Panc1 (cell line): Measurements from ENCODE around the gene ADORA1. TPM values are rescaled to one million over a fixed set of nuclear protein-coding genes. Genes with fewer than 3 reads are reported as not detected.

Experiments
- ATAC-seq: fragments of 200-7000 bp; cut with Tn5 transposase; 2 replicates; pipeline ENCODE4 v1.9.1; 2020; ENCODE audit warnings: mild to moderate bottlenecking, moderate library complexity
- BruUV-seq: library from RNA; stranded (reverse); fragments of 400-500 nt; replicated peaks from 2 replicates; lab custom pipeline; 2021; lab: Mats Ljungman, UMichigan
- CTCF ChIA-PET: fragments of 300-600 bp; sonication (Branson Sonifier 250); formaldehyde crosslinking; loops from one replicate; lab custom pipeline; 2022; ENCODE audit warnings: antibody characterized with exemption; lab: Charles Lee
- POLR2A ChIA-PET: fragments of 300-600 bp; sonication (Branson Sonifier 250); formaldehyde crosslinking; loops from one replicate; lab custom pipeline; 2022; ENCODE audit warnings: antibody characterized with exemption; lab: Charles Lee
- DNase-seq: peaks from one replicate; pipeline ENCODE4 v3.0.0-alpha.2; 2010; ENCODE audit warnings: low read depth, low spot score
- H3K27ac ChIP-seq: 2 replicates; pipeline ENCODE4 v1.5.1; 2011; ENCODE audit warnings: mild to moderate bottlenecking, low read length, inconsistent platforms
- H3K27me3 ChIP-seq: fragments of 200-500 bp; sonication (Bioruptor generic); 2 replicates; pipeline ENCODE4 v1.6.0; 2014; ENCODE audit warnings: low read length, inconsistent platforms; ENCODE audit not compliant: control insufficient read depth, insufficient read depth
- H3K36me3 ChIP-seq: fragments of 200-500 bp; sonication (Bioruptor generic); 2 replicates; pipeline ENCODE4 v1.5.1; 2014; ENCODE audit warnings: inconsistent platforms, mild to moderate bottlenecking, low read length, moderate library complexity; ENCODE audit not compliant: control insufficient read depth, insufficient read depth
- H3K4me1 ChIP-seq: 2 replicates; pipeline ENCODE4 v1.5.1; 2011; ENCODE audit warnings: inconsistent platforms, mild to moderate bottlenecking, low read length, moderate library complexity; ENCODE audit not compliant: control insufficient read depth, insufficient read depth
- H3K4me3 ChIP-seq, 2 experiments: 2 replicates each; pipeline ENCODE4 v1.5.1; 2011 to 2012; ENCODE audit warnings: low read depth in 2 of 2, low read length in 2 of 2, mild to moderate bottlenecking in 2 of 2, inconsistent platforms in 1 of 2, moderate library complexity in 1 of 2
- H3K9me3 ChIP-seq: fragments of 200-500 bp; sonication (Bioruptor generic); 2 replicates; pipeline ENCODE4 v1.5.1; 2014; ENCODE audit warnings: low read depth, mild to moderate bottlenecking, inconsistent platforms, low read length, moderate library complexity; ENCODE audit not compliant: control insufficient read depth, insufficient read depth
- POLR2AphosphoS5 ChIP-seq: IDR thresholded peaks from 2 replicates; pipeline ENCODE4 v1.6.1; 2012; ENCODE audit warnings: mild to moderate bottlenecking, low read depth, low read length, moderate library complexity
- TCF7L2 ChIP-seq: IDR thresholded peaks from 2 replicates; pipeline ENCODE4 v1.6.1; 2011; ENCODE audit warnings: mild to moderate bottlenecking, low read depth, low read length, inconsistent platforms
- in situ Hi-C: cut with HindIII; loops from 2 replicates; pipeline ENCODE4 v1.10.0; 2016; ENCODE audit warnings: low sequenced_read_pairs, low pct_unique_long_range_greater_than_20kb
- intact Hi-C: fragments of 100-400 bp; cut with micrococcal nuclease; formaldehyde crosslinking; loops from one replicate; pipeline ENCODE4 v1.10.0; 2022; ENCODE audit not compliant: unreplicated experiment
- total RNA-seq: library from RNA; stranded (reverse); gene quantifications from one replicate; pipeline ENCODE4 v1.2.1, GENCODE V29; 2021; ENCODE audit not compliant: unreplicated experiment
- TF ChIP-seq, protein P1 (sequence below): fragments of 450-650 bp; IDR thresholded peaks from 2 replicates; pipeline ENCODE4 v1.5.1; 2017; ENCODE audit warnings: mild to moderate bottlenecking
- TF ChIP-seq, protein P2 (sequence below), 2 experiments: IDR thresholded peaks; 2 replicates each; pipeline ENCODE4 v1.6.1; 2011 to 2012; ENCODE audit warnings: low read depth in 2 of 2, control low read depth in 1 of 2, low read length in 1 of 2, mild to moderate bottlenecking in 1 of 2, moderate library complexity in 1 of 2; ENCODE audit not compliant: insufficient read depth in 1 of 2

ADORA1 gene
- total RNA-seq, 1 experiment from 2014 or later = 8.5 TPM

DNA sequence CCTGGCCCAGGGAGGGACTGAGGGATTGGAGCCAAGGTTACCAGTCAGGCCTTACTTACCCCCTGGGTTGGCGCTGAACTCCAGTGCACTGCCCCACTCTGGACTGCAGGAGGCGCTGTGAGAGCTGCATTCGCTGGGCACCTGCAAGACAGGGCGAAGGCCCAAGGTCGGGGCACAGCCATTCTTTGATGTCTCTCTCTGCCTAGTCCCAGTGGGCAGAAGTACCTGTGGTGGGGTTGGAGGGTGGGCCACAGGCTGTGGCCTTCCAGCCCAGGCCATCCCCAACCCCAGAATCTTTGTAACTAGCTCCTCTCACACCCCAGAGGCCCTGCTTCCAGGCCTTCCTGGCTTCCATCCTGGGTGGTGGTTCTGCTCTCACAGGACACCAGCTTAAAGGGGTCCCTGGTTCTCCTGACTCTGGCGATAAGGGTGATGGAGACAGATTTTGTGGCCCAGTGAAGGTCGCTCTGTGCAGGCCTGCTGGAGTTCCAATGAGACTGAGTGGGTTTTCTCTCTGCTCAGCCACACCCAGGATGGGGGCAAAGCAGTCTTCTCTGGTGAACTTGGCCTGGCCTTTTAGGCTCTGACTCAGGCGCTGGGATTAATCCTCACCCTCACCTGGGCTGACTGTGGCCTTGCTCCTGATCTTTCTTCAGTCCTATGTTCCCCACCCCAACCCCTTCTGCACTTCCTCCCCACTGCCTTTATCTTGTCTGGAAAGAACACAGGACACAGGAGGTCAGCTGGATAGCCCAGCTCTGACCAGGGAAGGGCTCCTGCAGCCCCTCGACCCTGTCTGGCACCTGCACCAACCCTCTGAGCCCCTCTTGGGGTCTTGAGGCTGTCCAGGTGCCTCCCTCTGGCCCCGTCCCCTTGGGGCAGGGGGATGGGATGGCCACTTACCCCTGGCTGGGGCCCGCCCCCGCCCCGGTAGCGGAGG is 42.7 kb upstream of the ADORA1 start:
- ChIA-PET CTCF (interaction anchor here (0.5 to 0.6 kb wide), 4 partner anchors 14 to 275 kb away, joined by 3 read pairs; no protein-coding TSS in a partner anchor), POLR2A (no interaction called here)
- in situ Hi-C loops = no loop called here
- DNase-seq (no peak), ATAC-seq (no peak)
- TF ChIP-seq, protein P1, sequence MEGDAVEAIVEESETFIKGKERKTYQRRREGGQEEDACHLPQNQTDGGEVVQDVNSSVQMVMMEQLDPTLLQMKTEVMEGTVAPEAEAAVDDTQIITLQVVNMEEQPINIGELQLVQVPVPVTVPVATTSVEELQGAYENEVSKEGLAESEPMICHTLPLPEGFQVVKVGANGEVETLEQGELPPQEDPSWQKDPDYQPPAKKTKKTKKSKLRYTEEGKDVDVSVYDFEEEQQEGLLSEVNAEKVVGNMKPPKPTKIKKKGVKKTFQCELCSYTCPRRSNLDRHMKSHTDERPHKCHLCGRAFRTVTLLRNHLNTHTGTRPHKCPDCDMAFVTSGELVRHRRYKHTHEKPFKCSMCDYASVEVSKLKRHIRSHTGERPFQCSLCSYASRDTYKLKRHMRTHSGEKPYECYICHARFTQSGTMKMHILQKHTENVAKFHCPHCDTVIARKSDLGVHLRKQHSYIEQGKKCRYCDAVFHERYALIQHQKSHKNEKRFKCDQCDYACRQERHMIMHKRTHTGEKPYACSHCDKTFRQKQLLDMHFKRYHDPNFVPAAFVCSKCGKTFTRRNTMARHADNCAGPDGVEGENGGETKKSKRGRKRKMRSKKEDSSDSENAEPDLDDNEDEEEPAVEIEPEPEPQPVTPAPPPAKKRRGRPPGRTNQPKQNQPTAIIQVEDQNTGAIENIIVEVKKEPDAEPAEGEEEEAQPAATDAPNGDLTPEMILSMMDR = peak; percentile 75
- TF ChIP-seq TCF7L2 = no peak
- H3K4me3 ChIP-seq = no peak overlapping the region
- no peaks in the 10 kb centered on the region for H3K9me3 ChIP-seq
- intact Hi-C loops = no loop called here
- no peak overlapping the region for H3K27ac ChIP-seq
- H3K27me3 ChIP-seq = no peaks in the 10 kb centered on the region
- H3K4me1 ChIP-seq = no peaks in the 10 kb centered on the region
- no TSS peak for BruUV-seq
- H3K36me3 ChIP-seq = no peaks in the 10 kb centered on the region

DNA sequence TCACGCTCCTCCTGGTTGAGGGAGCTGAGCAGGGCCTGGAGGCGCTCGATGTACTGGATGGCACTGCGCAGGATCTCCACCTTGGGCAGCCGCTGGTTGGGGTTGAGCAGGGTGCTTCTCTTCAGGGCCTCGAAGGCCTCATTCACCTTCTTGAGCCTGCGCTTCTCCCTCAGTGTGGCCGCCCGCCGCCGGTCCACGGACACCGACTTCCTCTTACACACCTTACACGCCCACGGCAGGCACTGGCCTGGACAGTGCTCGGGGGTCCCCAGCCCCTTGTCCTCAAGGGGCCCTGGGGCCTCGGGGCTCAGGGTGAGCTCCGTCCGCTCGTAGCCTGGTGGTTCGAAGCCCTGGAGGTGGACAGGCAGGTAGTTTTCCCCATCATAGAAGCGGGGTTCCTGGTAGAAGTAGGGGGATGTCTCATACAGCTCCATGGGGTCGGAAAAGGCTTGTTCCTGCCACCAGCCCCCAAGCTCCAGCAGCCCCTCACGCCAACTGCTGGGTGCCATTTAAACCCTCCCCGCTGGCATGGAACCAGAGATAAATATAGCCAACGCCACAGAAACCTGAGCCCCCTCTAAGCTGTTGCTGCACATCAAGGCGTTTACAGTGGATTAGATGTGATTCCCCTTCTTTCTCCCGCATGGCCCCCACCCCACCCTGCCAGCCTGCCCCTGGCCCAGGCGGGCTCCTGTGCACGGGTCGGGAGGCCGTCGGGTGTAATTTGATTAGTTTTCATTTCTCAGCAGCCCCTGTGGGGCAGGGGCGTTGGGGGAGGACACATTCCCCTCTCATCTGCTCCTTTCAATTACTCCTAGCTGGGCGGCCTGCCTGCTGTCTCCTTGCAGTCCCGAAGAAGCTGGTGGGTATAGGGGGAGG is 41.8 kb upstream of the ADORA1 start, which contains the start of gene MYOG:
MYOG (minus strand) TSS at position 485 of the 879 bp plus-strand sequence; CDS start at position 434, 51 bp downstream.
- intact Hi-C loops = no loop called here
- Histone ChIP-seq H3K27ac (no peak within 1 kb of the TSS), H3K4me1 (no peaks in the 10 kb centered on the region), H3K9me3 (no peaks in the 10 kb centered on the region), H3K4me3 (no peak within 1 kb of the TSS), H3K27me3 (no peaks in the 10 kb centered on the region), H3K36me3 (no peaks in the 10 kb centered on the region)
- DNase-seq (no peak), ATAC-seq (no peak)
- no TSS peak for BruUV-seq
- ChIA-PET CTCF (no interaction called here), POLR2A (interaction anchor here (0.6 kb wide), 1 partner anchor 809 kb away, joined by 3 read pairs; no protein-coding TSS in a partner anchor)
- in situ Hi-C loops = no loop called here
- TF ChIP-seq TCF7L2 = no peak
- no peak for TF ChIP-seq POLR2AphosphoS5
- TF ChIP-seq, protein P2, sequence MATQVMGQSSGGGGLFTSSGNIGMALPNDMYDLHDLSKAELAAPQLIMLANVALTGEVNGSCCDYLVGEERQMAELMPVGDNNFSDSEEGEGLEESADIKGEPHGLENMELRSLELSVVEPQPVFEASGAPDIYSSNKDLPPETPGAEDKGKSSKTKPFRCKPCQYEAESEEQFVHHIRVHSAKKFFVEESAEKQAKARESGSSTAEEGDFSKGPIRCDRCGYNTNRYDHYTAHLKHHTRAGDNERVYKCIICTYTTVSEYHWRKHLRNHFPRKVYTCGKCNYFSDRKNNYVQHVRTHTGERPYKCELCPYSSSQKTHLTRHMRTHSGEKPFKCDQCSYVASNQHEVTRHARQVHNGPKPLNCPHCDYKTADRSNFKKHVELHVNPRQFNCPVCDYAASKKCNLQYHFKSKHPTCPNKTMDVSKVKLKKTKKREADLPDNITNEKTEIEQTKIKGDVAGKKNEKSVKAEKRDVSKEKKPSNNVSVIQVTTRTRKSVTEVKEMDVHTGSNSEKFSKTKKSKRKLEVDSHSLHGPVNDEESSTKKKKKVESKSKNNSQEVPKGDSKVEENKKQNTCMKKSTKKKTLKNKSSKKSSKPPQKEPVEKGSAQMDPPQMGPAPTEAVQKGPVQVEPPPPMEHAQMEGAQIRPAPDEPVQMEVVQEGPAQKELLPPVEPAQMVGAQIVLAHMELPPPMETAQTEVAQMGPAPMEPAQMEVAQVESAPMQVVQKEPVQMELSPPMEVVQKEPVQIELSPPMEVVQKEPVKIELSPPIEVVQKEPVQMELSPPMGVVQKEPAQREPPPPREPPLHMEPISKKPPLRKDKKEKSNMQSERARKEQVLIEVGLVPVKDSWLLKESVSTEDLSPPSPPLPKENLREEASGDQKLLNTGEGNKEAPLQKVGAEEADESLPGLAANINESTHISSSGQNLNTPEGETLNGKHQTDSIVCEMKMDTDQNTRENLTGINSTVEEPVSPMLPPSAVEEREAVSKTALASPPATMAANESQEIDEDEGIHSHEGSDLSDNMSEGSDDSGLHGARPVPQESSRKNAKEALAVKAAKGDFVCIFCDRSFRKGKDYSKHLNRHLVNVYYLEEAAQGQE (IDR thresholded peaks at IDR 0.05; ENCODE audit: insufficient read depth in 1 of 2, low read depth in 2 of 2, low read length in 1 of 2) = no peak
